ENCODE data around the gene MAP6D1.

- TF ChIP-seq POLR2AphosphoS5 (IDR thresholded peaks at IDR 0.05) = no peak
- no peak for TF ChIP-seq POLR2A (IDR thresholded peaks at IDR 0.05)
- TF ChIP-seq CTCF (IDR thresholded peaks at IDR 0.05 in 8 of 11, conservative IDR thresholded peaks at IDR 0.05 in 3 of 11) = no peak
Observed at GRCh38 chr3:183871541-183871940, 46.2 kb upstream of the MAP6D1 start.
